Caki2 (cell line): ENCODE results near the gene TVP23C. TPM values are rescaled to one million over a fixed set of nuclear protein-coding genes. Genes with fewer than 3 reads are reported as not detected.
A peak's percentile ranks its signal among the peaks of the same experiment; 100 is the strongest.
"Not testable (repeated sequence)": the region's sequence is repeated elsewhere in the genome, so short reads cannot be mapped to it uniquely, and the experiment has no call there.

Source experiments
- DNase-seq: peaks from one replicate; pipeline ENCODE4 v3.0.0-alpha.2; 2015; ENCODE audit warnings: low read depth
- in situ Hi-C: cut with HindIII; loops from 2 replicates; pipeline ENCODE4 v1.10.0; 2016; ENCODE audit warnings: low sequenced_read_pairs, low pct_unique_long_range_greater_than_20kb, mixed read lengths
- total RNA-seq: library from RNA; depleted of rRNA; stranded (reverse); fragments of >200 nt; shearing (Covaris generic); gene quantifications from 2 replicates; pipeline ENCODE4 v1.2.3, GENCODE V29; 2014; ENCODE audit warnings: low replicate concordance

TVP23C gene
- total RNA-seq, 1 experiment from 2014 or later, result 14.7 TPM

- in situ Hi-C loops, result not testable (repeated sequence)
Observed at GRCh38 chr17:15540371-15541219, 22.7 kb downstream of the TVP23C start.

GRCh38 chr17:15533122-15533521 is 30.2 kb downstream of the TVP23C start:
- DNase-seq, in situ Hi-C loops: not testable (repeated sequence)

More at GRCh38 chr17:15540371-15541219, 22.7 kb downstream of the TVP23C start:
- not testable (repeated sequence) for DNase-seq

- in situ Hi-C loops, result not testable (repeated sequence)
- DNase-seq, result peak; percentile 45
Observed at GRCh38 chr17:15526292-15527218, 36.7 kb downstream of the TVP23C start.

GRCh38 chr17:15524990-15525985 is 38.0 kb downstream of the TVP23C start:
- DNase-seq, in situ Hi-C loops: not testable (repeated sequence)

GRCh38 chr17:15516150-15516549 is 47.1 kb downstream of the TVP23C start:
- DNase-seq, result no peak
- in situ Hi-C loops, result no loop called here

GRCh38 chr17:15514469-15514868 is 48.8 kb downstream of the TVP23C start:
- no peak for DNase-seq
- in situ Hi-C loops, result no loop called here

GRCh38 chr17:15513856-15514459 is 49.3 kb downstream of the TVP23C start:
- DNase-seq, result no peak
- in situ Hi-C loops, result no loop called here

- DNase-seq, result no peak
- in situ Hi-C loops, result no loop called here
Observed at GRCh38 chr17:15513058-15513791, 50.1 kb downstream of the TVP23C start.

- no peak for DNase-seq
- in situ Hi-C loops, result no loop called here
Observed at GRCh38 chr17:15512071-15512709, 51.1 kb downstream of the TVP23C start.

GRCh38 chr17:15511142-15511541 is 52.1 kb downstream of the TVP23C start:
- in situ Hi-C loops, result no loop called here
- DNase-seq, result no peak

- in situ Hi-C loops, result no loop called here
- DNase-seq, result no peak
Observed at GRCh38 chr17:15510361-15510760, 52.9 kb downstream of the TVP23C start.

GRCh38 chr17:15509095-15509494 is 54.2 kb downstream of the TVP23C start:
- in situ Hi-C loops, result no loop called here
- DNase-seq, result no peak

- in situ Hi-C loops, result no loop called here
- DNase-seq, result no peak
Observed at GRCh38 chr17:15508466-15508865, 54.8 kb downstream of the TVP23C start.

GRCh38 chr17:15507896-15508295 is 55.4 kb downstream of the TVP23C start:
- in situ Hi-C loops, result no loop called here
- DNase-seq, result no peak

- in situ Hi-C loops, result no loop called here
Observed at GRCh38 chr17:15507001-15507400, 56.3 kb downstream of the TVP23C start.

GRCh38 chr17:15505708-15506107 is 57.6 kb downstream of the TVP23C start:
- DNase-seq, in situ Hi-C loops: not testable (repeated sequence)

More at GRCh38 chr17:15507001-15507400, 56.3 kb downstream of the TVP23C start:
- DNase-seq, result no peak
